Activated T-cell treated with anti-CD3 and anti-CD28 coated beads, Interleukin-2, amount 50 U/mL, for 48 hours (primary cell): ENCODE results near the gene OR10G7.
A peak's percentile ranks its signal among the peaks of the same experiment; 100 is the strongest.

Source experiments
- DNase-seq, 2 experiments: peaks; one replicate each; pipeline ENCODE4 v3.0.0-alpha.2; 2020

OR10G7 gene, protein sequence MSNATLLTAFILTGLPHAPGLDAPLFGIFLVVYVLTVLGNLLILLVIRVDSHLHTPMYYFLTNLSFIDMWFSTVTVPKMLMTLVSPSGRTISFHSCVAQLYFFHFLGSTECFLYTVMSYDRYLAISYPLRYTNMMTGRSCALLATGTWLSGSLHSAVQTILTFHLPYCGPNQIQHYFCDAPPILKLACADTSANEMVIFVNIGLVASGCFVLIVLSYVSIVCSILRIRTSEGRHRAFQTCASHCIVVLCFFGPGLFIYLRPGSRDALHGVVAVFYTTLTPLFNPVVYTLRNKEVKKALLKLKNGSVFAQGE

GRCh38 chr11:124041254-124041653 lies at the start of gene OR10G7:
Gene OR10G7 (minus strand): TSS chr11:124041325. CDS start chr11:124039001, 2,324 bp downstream.
- DNase-seq = no peak

DNA sequence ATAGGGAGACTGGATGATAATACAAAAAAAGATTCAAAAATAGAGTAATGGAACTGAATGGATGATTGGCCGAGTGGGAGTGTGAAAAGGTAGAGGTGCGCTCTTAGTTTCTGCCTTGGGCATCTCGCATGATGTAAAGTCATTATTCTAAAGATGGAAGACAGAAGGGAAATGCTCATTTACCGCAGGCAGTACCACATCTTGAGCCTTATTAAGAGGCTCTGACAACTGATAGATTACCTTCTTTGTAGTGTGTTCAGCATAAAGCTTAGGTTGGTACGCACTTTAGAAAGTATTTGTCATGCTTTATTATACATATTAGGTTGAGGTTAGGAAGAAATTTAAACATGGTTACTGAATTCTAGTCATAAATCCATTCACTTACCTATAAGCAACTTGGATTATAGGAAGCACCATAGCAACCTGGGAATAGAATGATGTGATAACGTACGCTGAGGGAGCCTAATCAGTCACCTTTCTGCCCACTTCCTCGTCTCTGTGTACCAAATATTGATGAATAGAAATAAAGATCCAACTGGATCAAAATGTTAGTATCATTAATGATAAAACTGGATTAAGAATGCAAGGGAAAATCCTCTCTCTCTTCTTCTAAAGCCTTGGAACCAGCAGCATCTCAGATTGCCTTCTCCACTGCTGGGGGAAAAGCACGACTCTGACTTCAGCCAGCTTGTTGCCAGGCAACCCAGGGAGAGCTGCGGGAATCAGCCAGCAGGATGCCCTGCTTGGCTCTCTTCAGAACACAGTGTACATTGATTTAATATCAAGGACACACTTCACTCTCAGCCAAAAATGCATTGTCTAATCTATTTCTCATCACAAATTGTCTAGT lies 45.1 kb upstream of the OR10G7 start:
- DNase-seq = no peak

GRCh38 chr11:124085583-124085982 lies 44.5 kb upstream of the OR10G7 start:
- DNase-seq = no peak

GRCh38 chr11:124082371-124082770 lies 41.2 kb upstream of the OR10G7 start:
- DNase-seq = no peak

- no peak for DNase-seq
Observed at GRCh38 chr11:124081483-124081882, 40.4 kb upstream of the OR10G7 start.

- DNase-seq = no peak
Observed at GRCh38 chr11:124080327-124081001, 39.3 kb upstream of the OR10G7 start.

DNA sequence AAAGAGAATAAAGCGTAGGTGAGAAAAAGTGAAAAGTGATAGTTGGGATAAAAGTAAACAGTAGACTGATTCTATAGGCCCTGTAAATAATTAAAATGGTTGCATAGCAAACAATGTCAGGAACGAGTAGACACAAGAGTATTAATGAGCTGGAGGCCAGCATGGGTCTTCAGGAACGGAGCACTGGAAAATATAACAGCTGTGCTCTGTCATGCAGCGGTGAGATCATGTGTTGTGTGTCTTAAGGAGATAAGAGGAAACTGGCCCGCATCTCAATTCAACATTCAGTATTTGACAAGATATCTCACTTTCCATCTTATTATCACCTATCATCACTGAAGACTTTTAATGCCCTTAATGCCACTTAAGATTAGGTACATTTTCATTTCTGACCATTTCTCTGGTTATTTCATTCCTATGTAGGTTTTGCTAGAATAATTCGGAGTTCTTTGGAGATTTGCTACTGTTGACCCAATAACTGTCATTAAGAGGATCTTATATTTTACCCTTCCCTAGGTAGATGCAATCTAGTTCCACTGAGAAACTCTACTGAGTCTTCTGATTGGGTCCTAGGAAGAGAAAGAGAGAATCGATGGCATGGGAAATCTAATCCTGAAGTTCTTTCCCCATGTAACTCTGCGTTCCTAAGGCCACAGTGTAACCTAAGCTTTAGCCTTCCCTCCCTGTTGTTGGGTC lies 38.7 kb upstream of the OR10G7 start:
- no peak for DNase-seq

GRCh38 chr11:124078591-124078990 lies 37.5 kb upstream of the OR10G7 start:
- no peak for DNase-seq

DNA sequence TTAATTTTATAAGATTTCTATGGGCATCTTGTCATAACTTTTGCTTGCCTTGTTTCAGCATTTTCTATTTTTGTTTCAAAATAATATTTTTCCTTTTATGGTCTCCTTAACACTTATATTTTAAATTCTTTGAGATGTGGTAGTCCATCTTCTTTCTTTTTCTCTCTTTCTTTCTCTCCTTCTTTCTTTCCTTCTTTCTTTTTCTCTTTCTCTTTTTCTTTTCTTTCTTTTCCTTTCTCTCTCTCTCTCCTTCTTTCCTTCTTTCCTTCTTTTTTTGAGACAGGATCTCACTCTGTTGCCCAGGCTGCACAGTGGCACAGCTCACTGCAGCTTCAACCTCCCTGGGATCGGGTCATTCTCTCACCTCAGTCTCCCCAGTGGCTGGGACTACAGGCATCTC lies 36.1 kb upstream of the OR10G7 start:
- DNase-seq = no peak

DNA sequence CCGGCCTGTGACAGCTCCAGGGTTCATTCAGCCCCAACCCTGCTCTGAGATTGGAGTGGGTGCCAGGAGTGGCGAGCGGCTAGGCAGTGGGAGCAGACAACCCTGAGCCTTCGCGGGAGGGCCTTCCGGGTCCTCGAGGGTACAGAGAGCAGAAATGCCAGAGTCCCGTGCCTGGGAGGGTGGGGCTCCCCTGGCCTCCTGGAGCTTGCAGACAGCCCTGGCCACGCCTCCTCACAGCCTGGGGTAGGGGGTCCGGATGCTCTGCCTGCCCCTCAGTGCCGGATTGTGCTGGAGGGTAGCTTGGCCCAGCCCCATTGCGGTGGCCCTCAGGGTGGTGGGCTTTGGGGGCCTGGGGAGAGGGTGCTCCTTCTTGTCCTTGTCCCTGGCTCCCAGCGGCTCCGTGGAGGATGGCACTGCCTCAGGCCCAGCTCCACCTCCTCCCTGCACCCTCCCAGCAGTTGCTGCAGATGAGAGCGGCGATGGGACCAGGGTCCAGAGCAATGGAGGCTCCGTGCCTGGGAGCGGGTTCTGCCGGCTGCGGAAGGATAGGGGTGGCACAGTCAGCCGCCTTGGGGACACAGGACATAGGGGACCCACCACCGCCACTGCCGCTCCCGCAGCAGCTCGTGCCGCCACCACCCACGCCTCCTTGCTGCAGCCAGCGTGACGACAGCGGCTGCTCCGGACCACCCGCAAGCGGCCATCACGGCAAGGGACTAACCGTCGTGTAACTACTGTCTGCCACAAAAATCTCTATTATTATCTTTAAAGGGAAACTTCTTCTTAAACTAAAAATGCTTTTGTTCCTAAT lies 34.9 kb upstream of the OR10G7 start:
- DNase-seq = peak in 1 of 2 experiments; percentile 44

DNA sequence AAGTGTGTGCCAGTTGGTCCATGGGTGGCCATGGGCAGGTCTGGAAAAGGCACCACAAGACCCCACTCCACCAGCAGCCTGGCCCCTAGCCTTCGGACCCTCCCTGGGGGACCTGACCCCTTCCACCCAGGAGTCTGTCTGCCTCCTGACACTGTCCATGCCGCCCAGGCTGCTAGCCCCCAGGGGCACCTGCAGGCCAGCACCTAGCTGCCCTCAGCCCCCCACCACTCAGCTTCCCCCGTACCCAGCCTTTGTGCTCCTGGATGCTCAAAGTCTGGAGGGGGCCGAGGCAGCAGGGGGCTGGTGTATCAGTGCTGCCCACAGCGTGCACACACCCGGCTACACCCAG lies 34.3 kb upstream of the OR10G7 start:
- DNase-seq = no peak

GRCh38 chr11:124074554-124074953 lies 33.4 kb upstream of the OR10G7 start:
- DNase-seq = no peak

GRCh38 chr11:124072147-124072546 lies 31.0 kb upstream of the OR10G7 start:
- DNase-seq = no peak

- no peak for DNase-seq
Observed at GRCh38 chr11:124071623-124071948, 30.5 kb upstream of the OR10G7 start.

- DNase-seq = peak; percentile 73 to 77
Observed at GRCh38 chr11:124070915-124071622, 29.9 kb upstream of the OR10G7 start.

DNA sequence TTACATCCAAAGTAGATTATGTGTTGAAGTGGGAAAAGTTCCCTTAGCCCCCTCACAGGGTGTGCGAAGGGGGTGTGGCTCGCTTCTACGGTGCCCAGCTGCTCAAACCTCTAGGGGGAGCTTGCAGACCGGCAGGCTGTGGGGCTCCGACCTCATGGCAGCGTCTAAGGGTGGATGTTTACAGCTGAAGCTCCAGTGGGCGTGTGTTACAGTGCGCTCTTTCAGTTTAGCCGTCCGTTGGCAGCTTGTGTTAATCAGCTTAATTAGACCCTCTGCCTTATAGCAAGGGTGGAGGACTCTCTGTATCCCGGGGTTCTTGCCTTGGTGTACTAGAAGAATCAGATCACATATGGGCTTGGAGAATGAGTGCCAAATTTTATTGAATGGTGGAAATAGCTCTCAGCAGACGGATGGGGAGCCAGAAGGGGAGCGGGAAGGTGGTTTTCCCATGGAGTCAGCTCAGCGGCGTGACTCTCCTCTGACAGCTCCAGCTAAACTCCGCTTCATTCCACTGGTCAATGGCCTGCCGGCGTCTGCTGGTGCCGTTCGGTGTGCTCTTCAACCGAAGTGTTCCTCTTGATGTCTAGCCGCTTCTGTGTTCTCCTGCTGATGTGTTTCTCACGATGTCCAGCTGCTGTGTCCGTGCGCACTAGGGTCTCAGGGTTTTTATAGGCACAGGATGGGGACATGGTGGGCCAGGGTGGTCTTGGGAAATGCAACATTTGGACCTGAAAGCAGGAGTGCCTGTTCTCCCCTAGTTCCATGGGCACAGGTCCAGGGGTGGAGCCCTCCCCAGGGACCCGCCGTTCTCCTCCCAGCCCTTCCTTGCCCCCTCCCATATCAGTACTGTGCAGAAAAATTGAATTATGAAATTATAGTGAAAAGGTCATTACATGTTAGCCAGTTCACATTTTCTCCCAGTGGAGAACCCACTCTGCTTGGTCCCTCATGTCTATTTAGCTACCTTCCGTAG lies 28.6 kb upstream of the OR10G7 start:
- DNase-seq = peak; percentile 50 to 63

GRCh38 chr11:124068601-124069110 lies 27.5 kb upstream of the OR10G7 start:
- DNase-seq = no peak

DNA sequence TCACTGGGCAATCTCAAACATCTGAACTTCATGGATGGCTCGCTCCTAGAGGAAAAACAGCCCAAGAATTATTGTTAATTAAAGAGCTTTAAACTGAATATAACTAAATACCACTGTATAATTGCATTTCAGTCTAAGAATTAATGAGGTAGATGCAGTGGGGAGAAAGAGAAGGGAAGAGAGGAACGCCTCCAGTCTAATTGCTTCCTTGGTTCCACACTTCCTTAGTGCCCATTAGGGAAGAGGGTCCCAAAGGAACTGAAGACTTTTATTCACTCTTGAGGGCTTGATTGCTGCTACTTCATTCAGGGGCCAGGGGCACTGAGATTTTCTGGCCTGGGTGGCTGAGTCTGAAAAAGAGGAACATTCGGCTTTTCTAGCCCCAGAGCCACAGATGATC lies 11.8 kb upstream of the OR10G7 start:
- no peak for DNase-seq

GRCh38 chr11:124050748-124051147 lies 9.6 kb upstream of the OR10G7 start:
- no peak for DNase-seq

GRCh38 chr11:124043420-124043819 lies 2.3 kb upstream of the OR10G7 start:
- DNase-seq = no peak
